ENCODE results near the gene CAAP1. TPM values are rescaled to one million over a fixed set of nuclear protein-coding genes. Genes with fewer than 3 reads are reported as not detected.
"Not testable (repeated sequence)": the region's sequence is repeated elsewhere in the genome, so short reads cannot be mapped to it uniquely, and the experiment has no call there.

Gene CAAP1
- total RNA-seq, 4 donors from 2014 or later = 16.5 to 47.0 (median 24.7) TPM

DNA sequence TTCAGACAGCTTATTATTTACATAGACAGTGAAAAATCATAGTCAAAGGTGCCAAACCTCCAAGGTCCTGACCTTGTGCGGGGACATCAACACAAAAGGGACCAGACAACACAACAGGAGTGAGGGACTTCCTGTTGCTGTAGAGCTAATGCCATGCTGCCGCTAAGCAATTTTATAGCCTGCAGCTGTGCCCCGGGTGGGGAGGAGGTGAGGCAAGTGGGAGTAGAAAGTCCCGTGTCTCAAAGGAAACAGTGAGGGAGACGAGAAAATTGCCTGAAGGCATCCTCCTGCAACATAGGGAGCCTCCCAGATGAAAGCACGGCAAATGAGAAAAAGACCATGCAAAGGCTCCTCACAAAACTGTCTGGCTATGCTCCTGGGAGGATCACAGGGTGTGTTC is 58.8 kb downstream of the CAAP1 start:
- no peak overlapping the region for H3K27ac ChIP-seq
- no peaks in the 10 kb centered on the region for H3K27me3 ChIP-seq
- H3K9me3 ChIP-seq = no peaks in the 10 kb centered on the region
- DNase-seq = no peak
- no peak overlapping the region for H3K4me3 ChIP-seq
- TF ChIP-seq POLR2A (IDR thresholded peaks at IDR 0.05) = no peak
- TF ChIP-seq, protein P1, sequence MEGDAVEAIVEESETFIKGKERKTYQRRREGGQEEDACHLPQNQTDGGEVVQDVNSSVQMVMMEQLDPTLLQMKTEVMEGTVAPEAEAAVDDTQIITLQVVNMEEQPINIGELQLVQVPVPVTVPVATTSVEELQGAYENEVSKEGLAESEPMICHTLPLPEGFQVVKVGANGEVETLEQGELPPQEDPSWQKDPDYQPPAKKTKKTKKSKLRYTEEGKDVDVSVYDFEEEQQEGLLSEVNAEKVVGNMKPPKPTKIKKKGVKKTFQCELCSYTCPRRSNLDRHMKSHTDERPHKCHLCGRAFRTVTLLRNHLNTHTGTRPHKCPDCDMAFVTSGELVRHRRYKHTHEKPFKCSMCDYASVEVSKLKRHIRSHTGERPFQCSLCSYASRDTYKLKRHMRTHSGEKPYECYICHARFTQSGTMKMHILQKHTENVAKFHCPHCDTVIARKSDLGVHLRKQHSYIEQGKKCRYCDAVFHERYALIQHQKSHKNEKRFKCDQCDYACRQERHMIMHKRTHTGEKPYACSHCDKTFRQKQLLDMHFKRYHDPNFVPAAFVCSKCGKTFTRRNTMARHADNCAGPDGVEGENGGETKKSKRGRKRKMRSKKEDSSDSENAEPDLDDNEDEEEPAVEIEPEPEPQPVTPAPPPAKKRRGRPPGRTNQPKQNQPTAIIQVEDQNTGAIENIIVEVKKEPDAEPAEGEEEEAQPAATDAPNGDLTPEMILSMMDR (IDR thresholded peaks at IDR 0.05) = no peak
- H3K36me3 ChIP-seq = no peaks in the 10 kb centered on the region
- H3K4me1 ChIP-seq = no peaks in the 10 kb centered on the region

- H3K27me3 ChIP-seq, DNase-seq, H3K9me3 ChIP-seq, H3K4me1 ChIP-seq, H3K36me3 ChIP-seq, H3K4me3 ChIP-seq, H3K27ac ChIP-seq: not testable (repeated sequence)
Measured at GRCh38 chr9:26828391-26828955, 64.1 kb downstream of the CAAP1 start.

DNA sequence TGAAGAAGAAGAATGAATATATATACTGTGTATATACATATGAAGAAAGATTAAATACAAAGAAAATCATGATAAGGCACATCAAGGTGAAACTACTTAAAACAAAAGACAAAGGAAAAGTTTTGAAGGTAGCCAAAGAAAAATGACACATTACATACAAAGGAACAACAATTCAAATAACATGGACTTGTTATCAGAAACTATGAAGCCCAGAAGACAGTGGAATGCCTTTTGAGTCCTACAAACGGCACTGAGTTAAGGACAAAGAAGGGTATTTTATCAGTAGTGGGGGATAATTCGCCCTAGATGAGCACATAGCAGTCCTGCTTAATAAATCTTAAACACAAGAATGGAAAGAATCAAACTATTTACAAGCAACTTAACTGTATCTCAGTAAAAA is 77.8 kb downstream of the CAAP1 start:
- Histone ChIP-seq H3K36me3 (no peaks in the 10 kb centered on the region), H3K27ac (no peak overlapping the region), H3K4me1 (no peaks in the 10 kb centered on the region), H3K9me3 (no peaks in the 10 kb centered on the region), H3K27me3 (no peaks in the 10 kb centered on the region), H3K4me3 (no peak overlapping the region)
- no peak for DNase-seq
- TF ChIP-seq, protein P1 (IDR thresholded peaks at IDR 0.05) = no peak
- no peak for TF ChIP-seq POLR2A (IDR thresholded peaks at IDR 0.05)

DNA sequence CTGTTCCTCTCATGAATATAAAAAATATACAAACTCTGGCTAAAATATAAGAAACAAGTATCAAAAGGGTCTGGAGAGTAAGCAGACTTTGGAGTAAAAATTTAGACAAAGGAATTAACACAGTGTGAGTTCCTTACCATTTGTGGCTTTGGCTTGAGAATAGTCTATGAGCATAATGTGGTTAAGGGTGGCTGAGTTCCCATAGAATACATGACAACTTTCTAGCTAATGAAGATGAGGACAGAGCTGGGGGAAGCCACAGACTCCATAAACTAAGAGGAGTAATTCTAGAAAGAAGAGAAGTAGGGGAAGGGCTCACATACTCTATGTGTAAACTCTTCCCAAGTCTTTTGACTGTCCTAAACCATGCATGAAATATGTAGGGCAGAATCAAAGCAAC is 79.4 kb downstream of the CAAP1 start:
- H3K9me3 ChIP-seq = no peaks in the 10 kb centered on the region
- H3K4me1 ChIP-seq = no peaks in the 10 kb centered on the region
- no peak for TF ChIP-seq POLR2A (IDR thresholded peaks at IDR 0.05)
- TF ChIP-seq, protein P1 (IDR thresholded peaks at IDR 0.05) = no peak
- no peaks in the 10 kb centered on the region for H3K36me3 ChIP-seq
- no peak overlapping the region for H3K4me3 ChIP-seq
- H3K27ac ChIP-seq = no peak overlapping the region
- DNase-seq = no peak
- H3K27me3 ChIP-seq = no peaks in the 10 kb centered on the region

DNA sequence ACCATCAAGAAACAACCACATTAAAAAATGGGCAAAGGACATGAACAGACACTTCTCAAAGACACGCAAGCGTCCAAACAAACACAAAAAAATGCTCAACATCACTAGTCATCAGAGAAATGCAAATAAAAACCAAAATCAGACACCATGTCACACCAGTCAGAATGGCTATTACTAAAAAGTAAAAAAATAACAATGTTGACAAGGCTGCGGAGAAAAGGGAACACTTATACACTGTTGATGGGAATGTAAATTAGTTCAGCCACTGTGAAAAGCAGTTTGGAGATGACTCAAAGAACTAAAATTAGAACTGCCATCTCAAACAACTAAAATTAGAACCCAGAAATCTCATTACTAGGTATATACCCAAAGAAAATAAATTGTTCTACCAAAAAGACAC is 80.4 kb downstream of the CAAP1 start:
- no peak for TF ChIP-seq POLR2A (IDR thresholded peaks at IDR 0.05)
- TF ChIP-seq, protein P1 (IDR thresholded peaks at IDR 0.05) = no peak
- Histone ChIP-seq H3K27me3 (no peaks in the 10 kb centered on the region), H3K9me3 (no peaks in the 10 kb centered on the region), H3K36me3 (no peaks in the 10 kb centered on the region), H3K4me3 (no peak overlapping the region), H3K4me1 (no peaks in the 10 kb centered on the region), H3K27ac (no peak overlapping the region)
- DNase-seq = no peak

GRCh38 chr9:26811106-26811505 is 81.5 kb downstream of the CAAP1 start:
- no peaks in the 10 kb centered on the region for H3K9me3 ChIP-seq
- no peak for DNase-seq
- TF ChIP-seq, protein P1 (IDR thresholded peaks at IDR 0.05) = no peak
- no peak for TF ChIP-seq POLR2A (IDR thresholded peaks at IDR 0.05)
- no peaks in the 10 kb centered on the region for H3K27me3 ChIP-seq
- no peaks in the 10 kb centered on the region for H3K36me3 ChIP-seq
- H3K4me3 ChIP-seq = no peak overlapping the region
- H3K4me1 ChIP-seq = no peaks in the 10 kb centered on the region
- H3K27ac ChIP-seq = no peak overlapping the region

All from Peyer's patch (tissue), 4 donors.